DOHH2 (cell line): ENCODE results near the gene CORO2B.

Experiments
- H3F3A ChIP-seq: fragments of 200-600 bp; sonication (generic), shearing (Covaris generic); 2 replicates; pipeline ENCODE4 v1.6.0; 2016; ENCODE audit warnings: antibody characterized with exemption, mild to moderate bottlenecking; ENCODE audit not compliant: control insufficient read depth, insufficient read depth
- H3K27ac ChIP-seq: fragments of 200-600 bp; sonication (generic); 2 replicates; pipeline ENCODE4 v1.5.1; 2014; ENCODE audit warnings: low read depth, mild to moderate bottlenecking, low read length, moderate library complexity
- H3K27me3 ChIP-seq: fragments of 200-600 bp; sonication (generic); 2 replicates; pipeline ENCODE4 v1.6.1; 2014; ENCODE audit warnings: mild to moderate bottlenecking, low read length, mixed read lengths; ENCODE audit not compliant: control insufficient read depth
- H3K36me3 ChIP-seq: fragments of 200-600 bp; sonication (generic); 2 replicates; pipeline ENCODE4 v1.6.1; 2014; ENCODE audit warnings: mild to moderate bottlenecking, low read length, moderate library complexity, mixed read lengths; ENCODE audit not compliant: control insufficient read depth
- H3K4me1 ChIP-seq: fragments of 200-600 bp; sonication (generic); 2 replicates; pipeline ENCODE4 v1.6.1; 2014; ENCODE audit warnings: mild to moderate bottlenecking, low read length, mixed read lengths; ENCODE audit not compliant: control insufficient read depth
- H3K4me2 ChIP-seq: fragments of 200-600 bp; sonication (generic); 2 replicates; pipeline ENCODE4 v1.6.0; 2014; ENCODE audit warnings: mild to moderate bottlenecking, low read length, moderate library complexity
- H3K4me3 ChIP-seq: fragments of 200-600 bp; sonication (generic); 2 replicates; pipeline ENCODE4 v1.5.1; 2014; ENCODE audit warnings: mild to moderate bottlenecking, low read length, mixed read lengths
- H3K79me2 ChIP-seq: fragments of 200-600 bp; sonication (generic); 2 replicates; pipeline ENCODE4 v1.6.1; 2014; ENCODE audit warnings: mild to moderate bottlenecking, low read length, mixed read lengths; ENCODE audit not compliant: control insufficient read depth
- H3K9me2 ChIP-seq: fragments of 200-600 bp; sonication (generic); replicated peaks from 2 replicates; pipeline ENCODE4 v1.6.1; 2014; ENCODE audit warnings: mild to moderate bottlenecking, low read length, mixed read lengths; ENCODE audit not compliant: control insufficient read depth
- H3K9me3 ChIP-seq: fragments of 200-600 bp; sonication (generic); 2 replicates; pipeline ENCODE4 v1.6.1; 2014; ENCODE audit warnings: antibody characterized with exemption, low read length, mixed read lengths; ENCODE audit not compliant: control insufficient read depth, insufficient read depth
- H4K20me1 ChIP-seq: fragments of 200-600 bp; sonication (generic); 2 replicates; pipeline ENCODE4 v1.6.0; 2014; ENCODE audit warnings: low read depth, mild to moderate bottlenecking, antibody characterized with exemption, low read length, moderate library complexity; ENCODE audit not compliant: control insufficient read depth, insufficient read depth
- CTCF ChIP-seq: fragments of 200-600 bp; sonication (generic); IDR thresholded peaks from one replicate; pipeline ENCODE4 v1.5.1; 2014; ENCODE audit warnings: antibody characterized with exemption, mild to moderate bottlenecking, low read depth, low read length; ENCODE audit not compliant: poor library complexity, severe bottlenecking
- EZH2phosphoT487 ChIP-seq: fragments of 200-600 bp; sonication (generic); IDR thresholded peaks from 2 replicates; pipeline ENCODE4 v1.6.1; 2017; ENCODE audit warnings: borderline replicate concordance, mild to moderate bottlenecking, antibody characterized with exemption, low read length, moderate library complexity, mixed read lengths

CORO2B gene, protein sequence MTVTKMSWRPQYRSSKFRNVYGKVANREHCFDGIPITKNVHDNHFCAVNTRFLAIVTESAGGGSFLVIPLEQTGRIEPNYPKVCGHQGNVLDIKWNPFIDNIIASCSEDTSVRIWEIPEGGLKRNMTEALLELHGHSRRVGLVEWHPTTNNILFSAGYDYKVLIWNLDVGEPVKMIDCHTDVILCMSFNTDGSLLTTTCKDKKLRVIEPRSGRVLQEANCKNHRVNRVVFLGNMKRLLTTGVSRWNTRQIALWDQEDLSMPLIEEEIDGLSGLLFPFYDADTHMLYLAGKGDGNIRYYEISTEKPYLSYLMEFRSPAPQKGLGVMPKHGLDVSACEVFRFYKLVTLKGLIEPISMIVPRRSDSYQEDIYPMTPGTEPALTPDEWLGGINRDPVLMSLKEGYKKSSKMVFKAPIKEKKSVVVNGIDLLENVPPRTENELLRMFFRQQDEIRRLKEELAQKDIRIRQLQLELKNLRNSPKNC

GRCh38 chr15:68578980-68579935 is at the start of gene CORO2B:
CORO2B (plus strand) TSS chr15:68578993; CDS start chr15:68579263, 270 bp downstream.
- peak within 1 kb of the TSS; percentile 74 for H3K4me3 ChIP-seq
- peaks cover 52% of the 10 kb centered on the region for H3K27me3 ChIP-seq
- peaks cover 11% of the 10 kb centered on the region for H3K4me1 ChIP-seq
- H3K79me2 ChIP-seq = no peaks in the 10 kb centered on the region
- no peaks in the 10 kb centered on the region for H3F3A ChIP-seq
- H3K9me3 ChIP-seq = no peaks in the 10 kb centered on the region
- no peaks in the 10 kb centered on the region for H3K36me3 ChIP-seq
- H4K20me1 ChIP-seq = no peaks in the 10 kb centered on the region
- no peak within 1 kb of the TSS for H3K27ac ChIP-seq
- no peaks in the 10 kb centered on the region for H3K9me2 ChIP-seq
- H3K4me2 ChIP-seq = peak within 1 kb of the TSS; percentile 96
- no peak for TF ChIP-seq CTCF
- peak; percentile 90 for TF ChIP-seq EZH2phosphoT487

- no peaks in the 10 kb centered on the region for H3F3A ChIP-seq
- no peaks in the 10 kb centered on the region for H3K79me2 ChIP-seq
- TF ChIP-seq EZH2phosphoT487 = no peak
- no peaks in the 10 kb centered on the region for H3K9me2 ChIP-seq
- no peak overlapping the region for H3K4me2 ChIP-seq
- H3K4me1 ChIP-seq = no peaks in the 10 kb centered on the region
- H3K4me3 ChIP-seq = no peak overlapping the region
- H3K27me3 ChIP-seq = peaks cover 37% of the 10 kb centered on the region
- H3K9me3 ChIP-seq = no peaks in the 10 kb centered on the region
- no peaks in the 10 kb centered on the region for H3K36me3 ChIP-seq
- no peak overlapping the region for H3K27ac ChIP-seq
- H4K20me1 ChIP-seq = no peaks in the 10 kb centered on the region
Observed at GRCh38 chr15:68531387-68532179, 47.2 kb upstream of the CORO2B start.

GRCh38 chr15:68536331-68537095 is 42.3 kb upstream of the CORO2B start:
- Histone ChIP-seq H3F3A (no peaks in the 10 kb centered on the region), H3K4me1 (no peaks in the 10 kb centered on the region), H3K9me3 (no peaks in the 10 kb centered on the region), H3K27ac (no peak overlapping the region), H3K79me2 (no peaks in the 10 kb centered on the region), H3K36me3 (no peaks in the 10 kb centered on the region), H4K20me1 (no peaks in the 10 kb centered on the region), H3K27me3 (peaks cover 29% of the 10 kb centered on the region), H3K9me2 (no peaks in the 10 kb centered on the region), H3K4me3 (no peak overlapping the region), H3K4me2 (no peak overlapping the region)
- no peak for TF ChIP-seq EZH2phosphoT487
- no peak for TF ChIP-seq CTCF
